Ovary (tissue), 9 donors: ENCODE measurements around the gene NECTIN1. TPM values are rescaled to one million over a fixed set of nuclear protein-coding genes. Genes with fewer than 3 reads are reported as not detected.

Source experiments
- DNase-seq, 5 donors: peaks; one replicate each; pipeline ENCODE4 v3.0.0-alpha.2; 2019 to 2020
- H3K27ac ChIP-seq, 2 donors: fragments of 200-600 bp; one replicate each; pipeline versions ENCODE4 v1.5.1 to v1.8.0; 2019 to 2022
- H3K27me3 ChIP-seq: fragments of 200-600 bp; one replicate; pipeline ENCODE4 v1.8.0; 2022
- H3K36me3 ChIP-seq: fragments of 200-600 bp; sonication (generic); one replicate; pipeline ENCODE4 v1.5.1; 2019
- H3K4me1 ChIP-seq: one replicate; pipeline ENCODE4 v1.8.1; 2013; ENCODE audit warnings: mild to moderate bottlenecking, moderate library complexity; ENCODE audit not compliant: insufficient read depth
- H3K4me3 ChIP-seq: fragments of 200-600 bp; sonication (generic); one replicate; pipeline ENCODE4 v1.5.1; 2017
- H3K9me3 ChIP-seq, 2 donors: fragments of 200-600 bp in 1 of 2; sonication (generic) in 1 of 2; one replicate each; pipeline versions ENCODE4 v1.5.1 to v1.8.1; 2013 to 2019; ENCODE audit warnings: mild to moderate bottlenecking in 1 of 2, moderate library complexity in 1 of 2
- EP300 ChIP-seq: sonication (generic); formaldehyde crosslinking; IDR thresholded peaks from one replicate; pipeline ENCODE4 v1.6.1; 2017; ENCODE audit warnings: antibody characterized with exemption
- POLR2A ChIP-seq: fragments of 450-650 bp; IDR thresholded peaks from one replicate; pipeline ENCODE4 v1.6.1; 2017; ENCODE audit warnings: antibody characterized with exemption, mild to moderate bottlenecking, moderate library complexity
- WGBS, 3 donors: extraction: QIAGEN DNeasy Blood & Tissue Kit in 1 of 3; methylation state at CpG; one replicate each; pipeline versions ENCODE4 v1.1.5 to v1.1.7; 2013 to 2017; 5-methylcytosine and 5-hydroxymethylcytosine counted together
- intact Hi-C, 4 donors: fragments of 100-400 bp; cut with DNase I; formaldehyde crosslinking; loops; one replicate each; pipeline versions ENCODE4 v1.11.0 to v1.15.1; 2022 to 2023
- polyA plus RNA-seq, 2 donors: library from polyadenylated mRNA; stranded (reverse); fragments of 200-250 nt in 1 of 2; fragments of 350-450 nt in 1 of 2; fragmentation: Illumina TruSeq in 1 of 2; extraction: RNeasy Lipid Tissue Mini Kit (QIAGEN cat#74804) in 1 of 2; gene quantifications; one replicate each; pipeline ENCODE4 v1.2.3, GENCODE V29; 2013 to 2014
- total RNA-seq, 7 donors: library from RNA; depleted of rRNA in 2 of 7; stranded (reverse); fragments of >200 nt in 2 of 7; fragmentation: NEBNext Ultra II Directional in 3 of 7; extraction: Animal tissue kit (Norgen Biotek cat#: 25700) in 3 of 7; gene quantifications; one replicate each; pipeline versions ENCODE4 v1.1.0 to v1.2.4, GENCODE V29; 2016 to 2023
- TF ChIP-seq, protein P1 (sequence below), 3 donors: fragments of 450-650 bp in 2 of 3; fragments of 200-600 bp in 1 of 3; IDR thresholded peaks; one replicate each; pipeline versions ENCODE4 v1.5.1 to v1.8.0; 2016 to 2022; ENCODE audit warnings: antibody characterized with exemption in 3 of 3, mild to moderate bottlenecking in 1 of 3
- donor health status: DM: no; HTN: no; CAD: no; lungs with moderate emphysema.
- donor health status: DM: no; HTN: no; CAD: no.
- donor health status: Bipolar disorder and iron deficiency.
- donor health status: DM: yes; HTN: yes; CAD: no.
- donor health status: DM: no; HTN: no; CAD: no.
- donor health status: DM: yes; HTN: yes; CAD: no.

The NECTIN1 gene
- total and polyA plus RNA-seq, 9 donors = 1.5 to 12.1 (median 5.7) TPM

DNA sequence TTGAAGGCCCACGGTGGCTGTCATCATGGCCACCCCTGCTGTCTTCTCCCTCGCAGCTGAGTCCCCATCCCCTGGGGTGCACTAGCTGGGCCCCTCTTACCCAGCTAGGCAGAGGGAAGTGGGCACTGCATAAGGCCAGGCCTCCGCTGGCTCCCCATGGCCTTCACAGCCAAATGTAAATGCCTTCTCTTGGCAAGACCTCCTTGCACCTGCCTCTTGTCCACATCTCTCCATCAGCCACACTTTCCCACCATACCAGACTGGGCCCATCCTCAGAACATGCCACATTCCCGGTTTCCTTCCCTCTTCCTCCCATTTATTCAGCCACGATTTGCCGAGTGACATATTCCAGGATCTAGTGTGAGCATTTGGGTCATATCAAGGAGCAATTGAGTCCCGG, 49.7 kb downstream of the NECTIN1 start:
- H3K4me1 ChIP-seq = no peaks in the 10 kb centered on the region
- no peaks in the 10 kb centered on the region for H3K27me3 ChIP-seq
- no peak for DNase-seq
- intact Hi-C loops = no loop called here
- no peaks in the 10 kb centered on the region for H3K36me3 ChIP-seq
- 93 to 96% (median 94%) methylated on average over 7 of the region's 7 CpGs for WGBS, 3 donors
- H3K4me3 ChIP-seq = no peak overlapping the region
- TF ChIP-seq POLR2A (no peak), EP300 (no peak)
- TF ChIP-seq, protein P1, sequence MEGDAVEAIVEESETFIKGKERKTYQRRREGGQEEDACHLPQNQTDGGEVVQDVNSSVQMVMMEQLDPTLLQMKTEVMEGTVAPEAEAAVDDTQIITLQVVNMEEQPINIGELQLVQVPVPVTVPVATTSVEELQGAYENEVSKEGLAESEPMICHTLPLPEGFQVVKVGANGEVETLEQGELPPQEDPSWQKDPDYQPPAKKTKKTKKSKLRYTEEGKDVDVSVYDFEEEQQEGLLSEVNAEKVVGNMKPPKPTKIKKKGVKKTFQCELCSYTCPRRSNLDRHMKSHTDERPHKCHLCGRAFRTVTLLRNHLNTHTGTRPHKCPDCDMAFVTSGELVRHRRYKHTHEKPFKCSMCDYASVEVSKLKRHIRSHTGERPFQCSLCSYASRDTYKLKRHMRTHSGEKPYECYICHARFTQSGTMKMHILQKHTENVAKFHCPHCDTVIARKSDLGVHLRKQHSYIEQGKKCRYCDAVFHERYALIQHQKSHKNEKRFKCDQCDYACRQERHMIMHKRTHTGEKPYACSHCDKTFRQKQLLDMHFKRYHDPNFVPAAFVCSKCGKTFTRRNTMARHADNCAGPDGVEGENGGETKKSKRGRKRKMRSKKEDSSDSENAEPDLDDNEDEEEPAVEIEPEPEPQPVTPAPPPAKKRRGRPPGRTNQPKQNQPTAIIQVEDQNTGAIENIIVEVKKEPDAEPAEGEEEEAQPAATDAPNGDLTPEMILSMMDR (IDR thresholded peaks at IDR 0.05) = no peak
- no peaks in the 10 kb centered on the region for H3K9me3 ChIP-seq
- H3K27ac ChIP-seq = no peak overlapping the region

DNA sequence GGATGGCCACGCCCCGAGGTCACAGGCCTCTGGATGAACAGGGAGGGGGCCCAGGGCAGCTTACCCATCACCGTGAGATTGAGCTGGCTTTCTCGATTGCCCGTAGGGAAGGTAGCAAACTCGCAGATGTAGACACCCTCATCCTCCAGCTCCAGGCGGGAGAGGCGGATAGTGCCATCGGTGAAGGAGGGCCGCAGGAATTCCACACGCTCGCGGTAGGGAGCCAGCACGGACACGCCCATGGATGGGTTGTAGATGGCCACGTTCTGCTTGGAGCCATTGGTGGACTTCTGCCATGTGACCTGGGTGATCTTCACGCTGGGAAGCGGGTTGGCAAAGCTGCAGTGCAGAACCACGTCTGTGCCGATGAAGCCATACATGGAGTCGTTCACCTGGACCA, 50.6 kb downstream of the NECTIN1 start:
- H3K36me3 ChIP-seq = no peaks in the 10 kb centered on the region
- intact Hi-C loops = no loop called here

DNA sequence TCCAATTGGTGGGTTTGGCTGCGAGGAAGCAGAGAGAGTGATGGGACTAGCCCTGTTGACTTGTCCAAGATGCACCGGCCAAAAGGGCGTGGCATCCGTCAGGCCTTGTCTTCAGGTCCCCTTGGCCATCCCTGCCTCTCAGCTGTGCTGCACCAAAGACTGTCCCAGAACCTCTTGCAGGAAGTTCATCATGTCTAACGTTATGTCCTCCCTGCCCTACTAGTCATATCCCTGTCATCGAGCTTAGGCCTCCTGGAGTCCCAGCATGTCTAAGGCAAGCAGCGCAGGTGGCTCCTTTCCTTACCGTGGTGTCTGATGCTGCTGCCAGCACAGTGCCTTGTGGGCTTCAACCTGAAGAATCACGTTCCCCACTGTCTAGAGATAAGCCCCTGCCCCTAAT, 51.2 kb downstream of the NECTIN1 start:
- H3K36me3 ChIP-seq = no peaks in the 10 kb centered on the region
- DNase-seq = no peak
- no peaks in the 10 kb centered on the region for H3K27me3 ChIP-seq
- no peak overlapping the region for H3K27ac ChIP-seq
- H3K4me3 ChIP-seq = no peak overlapping the region
- 93 to 97% (median 96%) methylated on average over 9 of the region's 9 CpGs for whole genome bisulfite sequencing, 3 donors
- no peak for TF ChIP-seq POLR2A
- TF ChIP-seq, protein P1 (IDR thresholded peaks at IDR 0.05) = no peak
- TF ChIP-seq EP300 = no peak
- intact Hi-C loops = no loop called here
- H3K9me3 ChIP-seq = no peaks in the 10 kb centered on the region
- no peaks in the 10 kb centered on the region for H3K4me1 ChIP-seq

More for the DNA sequence above, 50.6 kb downstream of the NECTIN1 start:
- Histone ChIP-seq H3K9me3 (no peaks in the 10 kb centered on the region), H3K27ac (no peak overlapping the region), H3K4me1 (no peaks in the 10 kb centered on the region), H3K4me3 (no peak overlapping the region), H3K27me3 (no peaks in the 10 kb centered on the region)
- DNase-seq = no peak
- 96 to 97% (median 96%) methylated on average over 21 of the region's 21 CpGs for WGBS, 3 donors
- TF ChIP-seq POLR2A (no peak), EP300 (no peak)
- TF ChIP-seq, protein P1 (IDR thresholded peaks at IDR 0.05) = no peak

DNA sequence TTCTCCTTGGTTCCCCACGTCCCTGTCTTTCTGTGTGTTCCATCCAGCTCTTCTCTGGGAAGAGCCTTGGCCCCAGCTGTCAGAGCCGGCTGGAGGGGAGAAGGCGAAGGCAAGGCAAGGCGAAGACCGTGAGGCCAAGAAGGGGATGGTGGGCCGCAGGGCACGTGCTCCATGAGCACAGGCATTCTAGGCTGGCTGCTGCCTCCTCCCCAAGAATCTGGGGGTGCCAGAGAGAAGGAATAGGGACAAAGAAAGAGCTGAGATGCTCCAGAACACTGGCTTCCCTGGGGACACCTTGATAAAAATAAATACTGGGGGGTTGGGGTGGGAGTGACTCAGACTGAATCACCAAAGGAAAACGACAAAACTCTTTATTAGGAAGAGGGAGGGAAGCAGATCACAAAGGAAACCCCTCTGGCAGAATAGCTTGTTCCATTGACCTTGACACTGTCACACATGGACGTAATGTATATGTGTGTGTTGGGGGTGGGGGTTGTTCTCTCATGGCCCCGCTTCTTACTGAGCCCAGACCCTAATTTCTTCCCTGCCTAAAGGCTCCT, 52.5 kb downstream of the NECTIN1 start:
- Histone ChIP-seq H3K4me3 (no peak overlapping the region), H3K9me3 (no peaks in the 10 kb centered on the region), H3K36me3 (no peaks in the 10 kb centered on the region), H3K27ac (no peak overlapping the region), H3K4me1 (peaks cover 5% of the 10 kb centered on the region), H3K27me3 (no peaks in the 10 kb centered on the region)
- no peak for DNase-seq
- WGBS, 3 donors = 78 to 88% (median 82%) methylated on average over 10 of the region's 10 CpGs
- TF ChIP-seq EP300 = no peak
- TF ChIP-seq, protein P1 (IDR thresholded peaks at IDR 0.05) = no peak
- no peak for TF ChIP-seq POLR2A
- intact Hi-C loops = no loop called here
